ENCODE data around the gene BCL11A. TPM values are rescaled to one million over a fixed set of nuclear protein-coding genes. Genes with fewer than 3 reads are reported as not detected.
A peak's percentile ranks its signal among the peaks of the same experiment; 100 is the strongest.

Gene BCL11A
- total and polyA plus RNA-seq, 5 donors from 2014 or later = 0.17 to 2.0 (median 0.30) TPM; not detected in 1

- no peak overlapping the region for H3K27ac ChIP-seq (ENCODE audit: insufficient read depth, low read length, poor library complexity, severe bottlenecking)
- H3K36me3 Mint-ChIP-seq = no peaks in the 10 kb centered on the region
- no peak for DNase-seq
- no peaks in the 10 kb centered on the region for H3K4me1 Mint-ChIP-seq
- H3K4me3 Mint-ChIP-seq = peak overlapping the region in 2 of 4 donors; percentile 7 to 45
- peaks cover 49% of the 10 kb centered on the region for H3K27me3 ChIP-seq (ENCODE audit: control insufficient read depth, insufficient read depth, low read length)
- no peak for ATAC-seq (ENCODE audit: low read depth in 2 of 2)
- peaks cover 0 to 2% (median 0%) of the 10 kb centered on the region in 7 donors for H3K9me3 Mint-ChIP-seq
- no peak overlapping the region for H3K4me3 ChIP-seq (ENCODE audit: low read depth, low read length)
- no peak overlapping the region for H3K27ac Mint-ChIP-seq
- H3K36me3 ChIP-seq (ENCODE audit: control insufficient read depth, insufficient read depth, low read length) = no peaks in the 10 kb centered on the region
- H3K27me3 Mint-ChIP-seq = peaks cover 32% of the 10 kb centered on the region
- H3K4me1 ChIP-seq (ENCODE audit: control insufficient read depth, insufficient read depth, low read length, poor library complexity, severe bottlenecking) = peaks cover 10% of the 10 kb centered on the region
- H3K9me3 ChIP-seq (ENCODE audit: control insufficient read depth in 2 of 2, low read length in 2 of 2) = no peaks in the 10 kb centered on the region
Measured at GRCh38 chr2:60570251-60570650, 16.8 kb upstream of the BCL11A start.

- H3K36me3 Mint-ChIP-seq = no peaks in the 10 kb centered on the region
- peaks cover 48% of the 10 kb centered on the region for H3K27me3 ChIP-seq (ENCODE audit: control insufficient read depth, insufficient read depth, low read length)
- no peak overlapping the region for H3K27ac Mint-ChIP-seq
- H3K4me3 ChIP-seq (ENCODE audit: low read depth, low read length) = peak overlapping the region; percentile 16
- DNase-seq (no peak), ATAC-seq (ENCODE audit: low read depth in 2 of 2) (no peak)
- peaks cover 0 to 2% (median 0%) of the 10 kb centered on the region in 7 donors for H3K9me3 Mint-ChIP-seq
- no peaks in the 10 kb centered on the region for H3K4me1 Mint-ChIP-seq
- H3K27me3 Mint-ChIP-seq = peaks cover 36% of the 10 kb centered on the region
- peak overlapping the region in 1 of 4 donors; percentile 7 for H3K4me3 Mint-ChIP-seq
- peaks cover 10% of the 10 kb centered on the region for H3K4me1 ChIP-seq (ENCODE audit: control insufficient read depth, insufficient read depth, low read length, poor library complexity, severe bottlenecking)
- no peaks in the 10 kb centered on the region for H3K9me3 ChIP-seq (ENCODE audit: control insufficient read depth in 2 of 2, low read length in 2 of 2)
- H3K27ac ChIP-seq (ENCODE audit: insufficient read depth, low read length, poor library complexity, severe bottlenecking) = no peak overlapping the region
- H3K36me3 ChIP-seq (ENCODE audit: control insufficient read depth, insufficient read depth, low read length) = no peaks in the 10 kb centered on the region
Measured at GRCh38 chr2:60569680-60570111, 16.2 kb upstream of the BCL11A start.

DNA sequence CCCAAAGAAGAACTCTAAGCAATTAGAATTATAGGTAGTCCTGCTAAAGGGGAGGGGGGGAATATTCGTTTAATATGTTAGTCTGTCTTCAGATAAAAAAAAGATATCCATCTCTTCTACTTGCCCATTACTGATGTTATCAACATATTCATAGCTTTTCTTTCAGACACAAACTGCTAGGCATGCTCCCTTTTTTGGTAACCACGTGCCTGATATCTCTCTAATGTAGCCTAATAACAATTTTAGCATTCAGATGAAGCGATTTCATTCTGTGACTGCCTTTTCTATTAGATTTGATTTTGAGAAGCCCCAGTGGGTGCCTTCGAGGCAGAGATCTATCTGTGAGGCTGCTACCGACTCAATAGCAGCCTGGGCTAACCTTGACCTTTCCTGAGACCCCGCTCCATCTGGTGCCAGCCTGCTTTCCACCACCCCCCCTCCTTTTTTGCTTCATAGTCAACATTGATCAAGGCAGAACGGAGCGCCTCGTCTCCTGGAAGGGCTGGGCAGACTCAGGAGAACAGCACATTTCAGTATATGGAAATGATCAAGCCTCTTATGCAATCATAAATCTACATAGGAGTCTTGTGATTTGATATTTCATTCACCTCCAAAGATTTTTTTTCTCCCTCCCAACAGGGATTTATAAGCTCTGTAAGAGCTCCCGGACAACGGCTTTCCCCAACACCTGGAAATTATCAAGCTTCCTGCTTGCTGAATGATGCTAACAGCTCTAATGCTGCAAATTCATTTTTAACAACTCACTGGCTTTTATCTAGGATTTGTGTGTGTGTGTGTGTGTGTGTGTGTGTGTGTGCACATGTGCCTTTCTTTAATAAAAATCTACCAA lies 14.7 kb upstream of the BCL11A start:
- Mint-ChIP-seq H3K4me1 (no peaks in the 10 kb centered on the region), H3K4me3 (no peak overlapping the region), H3K9me3 (peaks cover 0 to under 1% (median 0%) of the 10 kb centered on the region in 7 donors), H3K27ac (no peak overlapping the region), H3K36me3 (no peaks in the 10 kb centered on the region), H3K27me3 (peaks cover 37% of the 10 kb centered on the region)
- no peak overlapping the region for H3K27ac ChIP-seq (ENCODE audit: insufficient read depth, low read length, poor library complexity, severe bottlenecking)
- ATAC-seq (ENCODE audit: low read depth in 2 of 2) = no peak
- no peak for DNase-seq
- no peak overlapping the region for H3K4me3 ChIP-seq (ENCODE audit: low read depth, low read length)
- H3K27me3 ChIP-seq (ENCODE audit: control insufficient read depth, insufficient read depth, low read length) = peaks cover 46% of the 10 kb centered on the region
- no peaks in the 10 kb centered on the region for H3K9me3 ChIP-seq (ENCODE audit: control insufficient read depth in 2 of 2, low read length in 2 of 2)
- H3K36me3 ChIP-seq (ENCODE audit: control insufficient read depth, insufficient read depth, low read length) = no peaks in the 10 kb centered on the region
- H3K4me1 ChIP-seq (ENCODE audit: control insufficient read depth, insufficient read depth, low read length, poor library complexity, severe bottlenecking) = peaks cover 10% of the 10 kb centered on the region

GRCh38 chr2:60567096-60567495 lies 13.6 kb upstream of the BCL11A start:
- Histone ChIP-seq H3K27ac (ENCODE audit: insufficient read depth, low read length, poor library complexity, severe bottlenecking) (no peak overlapping the region), H3K9me3 (ENCODE audit: control insufficient read depth in 2 of 2, low read length in 2 of 2) (no peaks in the 10 kb centered on the region), H3K36me3 (ENCODE audit: control insufficient read depth, insufficient read depth, low read length) (no peaks in the 10 kb centered on the region), H3K4me1 (ENCODE audit: control insufficient read depth, insufficient read depth, low read length, poor library complexity, severe bottlenecking) (peaks cover 10% of the 10 kb centered on the region), H3K27me3 (ENCODE audit: control insufficient read depth, insufficient read depth, low read length) (peaks cover 45% of the 10 kb centered on the region), H3K4me3 (ENCODE audit: low read depth, low read length) (no peak overlapping the region)
- Mint-ChIP-seq H3K4me1 (no peaks in the 10 kb centered on the region), H3K4me3 (no peak overlapping the region), H3K9me3 (no peaks in the 10 kb centered on the region), H3K36me3 (no peaks in the 10 kb centered on the region), H3K27me3 (peaks cover 34% of the 10 kb centered on the region), H3K27ac (no peak overlapping the region)
- no peak for ATAC-seq (ENCODE audit: low read depth in 2 of 2)
- no peak for DNase-seq

DNA sequence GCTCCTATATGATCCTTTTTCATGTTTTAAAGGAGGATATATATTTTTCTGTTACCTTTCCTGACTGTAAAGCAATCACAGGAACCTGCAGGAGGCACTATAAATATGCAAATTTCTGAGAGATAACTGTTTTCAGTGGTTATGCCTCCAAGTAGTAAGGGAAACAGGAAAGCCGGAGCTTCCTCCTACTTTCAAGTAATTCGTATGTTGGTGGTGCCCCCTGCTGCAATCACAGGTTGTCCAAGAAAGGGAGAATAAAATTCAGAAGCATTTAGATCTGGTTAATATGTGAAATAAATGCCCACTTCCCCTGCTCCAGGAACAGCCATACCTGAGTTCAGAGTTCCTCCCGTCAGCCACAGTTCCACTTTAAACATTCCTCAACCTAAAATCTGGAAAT lies 12.0 kb upstream of the BCL11A start:
- Histone ChIP-seq H3K9me3 (ENCODE audit: control insufficient read depth in 2 of 2, low read length in 2 of 2) (no peaks in the 10 kb centered on the region), H3K4me3 (ENCODE audit: low read depth, low read length) (no peak overlapping the region), H3K27me3 (ENCODE audit: control insufficient read depth, insufficient read depth, low read length) (peaks cover 41% of the 10 kb centered on the region), H3K27ac (ENCODE audit: insufficient read depth, low read length, poor library complexity, severe bottlenecking) (no peak overlapping the region), H3K4me1 (ENCODE audit: control insufficient read depth, insufficient read depth, low read length, poor library complexity, severe bottlenecking) (peaks cover 10% of the 10 kb centered on the region), H3K36me3 (ENCODE audit: control insufficient read depth, insufficient read depth, low read length) (no peaks in the 10 kb centered on the region)
- ATAC-seq (ENCODE audit: low read depth in 2 of 2) = no peak
- Mint-ChIP-seq H3K27me3 (peaks cover 38% of the 10 kb centered on the region), H3K4me1 (no peaks in the 10 kb centered on the region), H3K27ac (no peak overlapping the region), H3K9me3 (peaks cover 0 to 2% (median 0%) of the 10 kb centered on the region in 7 donors), H3K36me3 (no peaks in the 10 kb centered on the region), H3K4me3 (no peak overlapping the region)
- DNase-seq = no peak

DNA sequence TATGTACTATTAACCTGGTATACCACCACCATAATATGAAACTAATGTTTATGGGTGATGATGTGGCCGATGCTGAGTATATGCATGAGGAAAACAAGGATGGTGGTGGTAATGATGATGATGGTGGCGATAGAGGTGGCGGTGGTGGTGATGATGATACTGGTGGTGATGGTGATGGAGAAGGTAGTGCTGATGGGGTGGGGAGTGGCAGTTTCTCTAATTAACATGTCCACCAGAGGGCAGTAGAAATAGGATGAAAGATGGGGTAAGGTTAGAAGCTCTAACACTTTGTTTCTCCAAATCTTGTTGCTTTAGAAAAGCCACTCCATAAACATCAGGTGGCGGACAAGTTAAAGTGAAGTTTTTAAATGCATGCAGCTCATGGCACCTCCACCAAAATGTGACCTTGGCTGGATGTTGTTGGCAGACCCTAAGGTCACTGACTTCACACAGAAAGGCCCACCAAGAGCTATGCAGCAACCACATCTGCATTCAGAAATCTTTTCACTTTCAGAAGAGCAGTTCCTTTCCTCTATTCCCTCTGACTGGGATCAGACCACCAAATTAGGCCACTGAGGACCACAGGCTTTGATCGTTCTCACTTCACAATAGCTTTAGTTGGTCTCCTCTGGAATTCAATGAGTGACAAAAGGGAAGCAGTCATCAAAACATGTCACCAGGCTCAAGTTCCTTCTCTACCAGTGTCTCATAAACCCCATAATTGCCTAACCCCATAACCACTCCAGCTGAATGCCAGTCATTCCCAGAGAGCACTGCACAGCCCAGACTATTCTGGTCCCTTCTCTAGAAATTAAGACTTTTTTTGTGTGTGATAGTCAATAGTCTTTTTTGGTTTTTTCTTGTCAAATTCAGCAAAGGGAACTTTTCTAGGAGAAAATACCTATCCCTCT lies 7.5 kb upstream of the BCL11A start:
- H3K27me3 Mint-ChIP-seq = peaks cover 79% of the 10 kb centered on the region
- Histone ChIP-seq H3K27ac (ENCODE audit: insufficient read depth, low read length, poor library complexity, severe bottlenecking) (no peak overlapping the region), H3K36me3 (ENCODE audit: control insufficient read depth, insufficient read depth, low read length) (no peaks in the 10 kb centered on the region), H3K4me1 (ENCODE audit: control insufficient read depth, insufficient read depth, low read length, poor library complexity, severe bottlenecking) (peaks cover 17% of the 10 kb centered on the region), H3K4me3 (ENCODE audit: low read depth, low read length) (no peak overlapping the region), H3K9me3 (ENCODE audit: control insufficient read depth in 2 of 2, low read length in 2 of 2) (no peaks in the 10 kb centered on the region), H3K27me3 (ENCODE audit: control insufficient read depth, insufficient read depth, low read length) (peaks cover 51% of the 10 kb centered on the region)
- peaks cover 0 to 17% (median 8%) of the 10 kb centered on the region in 4 donors for H3K4me1 Mint-ChIP-seq
- peak in 1 of 2 donors; percentile 37 for ATAC-seq (ENCODE audit: low read depth in 2 of 2)
- H3K27ac Mint-ChIP-seq = no peak overlapping the region
- peak in 1 of 3 donors; percentile 38 for DNase-seq
- H3K9me3 Mint-ChIP-seq = peaks cover 0 to 2% (median 0%) of the 10 kb centered on the region in 7 donors
- peak overlapping the region in 1 of 4 donors; percentile 6 for H3K4me3 Mint-ChIP-seq
- H3K36me3 Mint-ChIP-seq = no peaks in the 10 kb centered on the region

- Histone ChIP-seq H3K4me3 (ENCODE audit: low read depth, low read length) (no peak overlapping the region), H3K27ac (ENCODE audit: insufficient read depth, low read length, poor library complexity, severe bottlenecking) (no peak overlapping the region), H3K9me3 (ENCODE audit: control insufficient read depth in 2 of 2, low read length in 2 of 2) (no peaks in the 10 kb centered on the region), H3K4me1 (ENCODE audit: control insufficient read depth, insufficient read depth, low read length, poor library complexity, severe bottlenecking) (peaks cover 28% of the 10 kb centered on the region), H3K27me3 (ENCODE audit: control insufficient read depth, insufficient read depth, low read length) (peaks cover 52% of the 10 kb centered on the region), H3K36me3 (ENCODE audit: control insufficient read depth, insufficient read depth, low read length) (no peaks in the 10 kb centered on the region)
- H3K27ac Mint-ChIP-seq = no peak overlapping the region
- peaks cover 0 to 5% (median 1%) of the 10 kb centered on the region in 7 donors for H3K9me3 Mint-ChIP-seq
- H3K4me3 Mint-ChIP-seq = no peak overlapping the region
- no peaks in the 10 kb centered on the region for H3K36me3 Mint-ChIP-seq
- ATAC-seq (ENCODE audit: low read depth in 2 of 2) (no peak), DNase-seq (no peak)
- peaks cover 5 to 28% (median 16%) of the 10 kb centered on the region in 4 donors for H3K4me1 Mint-ChIP-seq
- H3K27me3 Mint-ChIP-seq = peaks cover 81% of the 10 kb centered on the region
Measured at GRCh38 chr2:60559880-60560279, 6.4 kb upstream of the BCL11A start.

Data from CD4-positive, CD25-positive, alpha-beta regulatory T cell (primary cell).